CD4-positive, CD25-positive, alpha-beta regulatory T cell (primary cell): Measurements from ENCODE around the gene NANP. TPM values are rescaled to one million over a fixed set of nuclear protein-coding genes. Genes with fewer than 3 reads are reported as not detected.

Source experiments
- ATAC-seq, 2 donors: fragments of 150-1000 bp; cut with Tn5 transposase; one replicate each; pipeline ENCODE4 v1.10.0; 2021; ENCODE audit warnings: low read depth in 2 of 2, moderate number of reproducible peaks in 2 of 2, moderate library complexity in 1 of 2
- DNase-seq, 3 donors: peaks; one replicate each; pipeline versions ENCODE4 v3.0.0 to v3.0.0-alpha.2; 2012 to 2022; ENCODE audit warnings: mixed read lengths in 1 of 3
- H3K27ac ChIP-seq: one replicate; pipeline ENCODE4 v1.7.0; 2013; ENCODE audit warnings: mild to moderate bottlenecking, low read length; ENCODE audit not compliant: insufficient read depth, poor library complexity, severe bottlenecking
- H3K27me3 ChIP-seq: one replicate; pipeline ENCODE4 v1.7.0; 2013; ENCODE audit warnings: low read length; ENCODE audit not compliant: control insufficient read depth, insufficient read depth
- H3K36me3 ChIP-seq: one replicate; pipeline ENCODE4 v1.7.0; 2013; ENCODE audit warnings: mild to moderate bottlenecking, low read length, moderate library complexity; ENCODE audit not compliant: control insufficient read depth, insufficient read depth
- H3K4me1 ChIP-seq: 2 replicates; pipeline ENCODE4 v1.7.0; 2013; ENCODE audit warnings: mild to moderate bottlenecking, low read length; ENCODE audit not compliant: insufficient read depth, control insufficient read depth, poor library complexity, severe bottlenecking
- H3K4me3 ChIP-seq: one replicate; pipeline ENCODE4 v1.7.0; 2013; ENCODE audit warnings: low read depth, mild to moderate bottlenecking, low read length, moderate library complexity
- H3K9me3 ChIP-seq, 2 experiments: 1 replicate in 1 of 2; 2 replicates in 1 of 2; pipeline ENCODE4 v1.7.0; 2013; ENCODE audit warnings: low read length in 2 of 2, mild to moderate bottlenecking in 1 of 2, moderate library complexity in 1 of 2; ENCODE audit not compliant: control insufficient read depth in 2 of 2
- H3K27ac Mint-ChIP-seq, 3 donors: one replicate each; pipeline ENCODE4 v1.8.0; 2020 to 2022; ENCODE audit warnings: mild to moderate bottlenecking in 3 of 3, mixed read lengths in 3 of 3, moderate library complexity in 2 of 3
- H3K27me3 Mint-ChIP-seq: one replicate; pipeline ENCODE4 v1.8.0; 2022; ENCODE audit warnings: mild to moderate bottlenecking, mixed read lengths
- H3K36me3 Mint-ChIP-seq: one replicate; pipeline ENCODE4 v1.8.0; 2020; ENCODE audit warnings: mixed read lengths
- H3K4me1 Mint-ChIP-seq, 4 donors: one replicate each; pipeline ENCODE4 v1.8.0; 2020 to 2022; ENCODE audit warnings: mixed read lengths in 4 of 4, mild to moderate bottlenecking in 1 of 4
- H3K4me3 Mint-ChIP-seq, 4 donors: one replicate each; pipeline ENCODE4 v1.8.0; 2020 to 2022; ENCODE audit warnings: mild to moderate bottlenecking in 4 of 4, mixed read lengths in 4 of 4, moderate library complexity in 3 of 4
- H3K9me3 Mint-ChIP-seq, 7 donors: one replicate each; pipeline ENCODE4 v1.8.0; 2020 to 2022; ENCODE audit warnings: mixed read lengths in 7 of 7, mild to moderate bottlenecking in 3 of 7, moderate library complexity in 2 of 7
- polyA plus RNA-seq, 4 donors: library from polyadenylated mRNA; unstranded; fragments of 300-500 nt; fragmentation: Illumina TruSeq; gene quantifications; one replicate each; pipeline ENCODE4 v1.2.3, GENCODE V29; 2021
- total RNA-seq: library from RNA; stranded (reverse); gene quantifications from one replicate; pipeline ENCODE4 v1.2.3, GENCODE V29; 2022

The NANP gene
- total and polyA plus RNA-seq, 5 donors from 2014 or later: 0.66 to 1.1 (median 1.1) TPM

DNA sequence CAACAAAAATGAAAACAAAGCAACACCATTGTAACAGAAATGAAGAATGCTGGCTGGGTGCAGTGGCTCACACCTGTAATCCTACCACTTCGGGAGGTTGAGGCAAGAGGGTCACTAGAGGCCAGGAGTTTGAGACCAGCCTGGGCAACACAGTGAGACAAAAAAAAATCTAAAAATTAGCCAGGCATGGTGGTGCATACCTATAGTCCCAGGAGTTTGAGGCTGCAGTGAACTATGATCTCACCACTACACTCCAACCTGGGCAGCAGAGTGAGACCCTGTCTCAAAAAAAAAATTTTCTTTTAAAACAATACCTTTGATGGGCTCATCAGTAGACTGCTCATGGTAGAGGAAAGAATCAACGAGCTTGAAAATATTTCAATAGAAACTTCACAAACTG, 57.0 kb downstream of the NANP start:
- Mint-ChIP-seq H3K27me3 (peaks cover 8% of the 10 kb centered on the region), H3K27ac (no peak overlapping the region), H3K4me3 (no peak overlapping the region), H3K36me3 (peaks cover 3% of the 10 kb centered on the region), H3K9me3 (peaks cover 0 to 6% (median 2%) of the 10 kb centered on the region in 7 donors), H3K4me1 (peaks cover 0 to 6% (median 1%) of the 10 kb centered on the region in 4 donors)
- Histone ChIP-seq H3K4me3 (no peak overlapping the region), H3K4me1 (no peaks in the 10 kb centered on the region), H3K27me3 (no peaks in the 10 kb centered on the region), H3K36me3 (no peaks in the 10 kb centered on the region), H3K9me3 (no peaks in the 10 kb centered on the region), H3K27ac (no peak overlapping the region)
- no peak for ATAC-seq
- no peak for DNase-seq

GRCh38 chr20:25565578-25566157, 58.1 kb downstream of the NANP start:
- H3K4me3 ChIP-seq: no peak overlapping the region
- Mint-ChIP-seq H3K4me1 (peaks cover 0 to 6% (median 1%) of the 10 kb centered on the region in 4 donors), H3K27ac (no peak overlapping the region), H3K4me3 (no peak overlapping the region), H3K9me3 (peaks cover 0 to 6% (median 2%) of the 10 kb centered on the region in 7 donors), H3K27me3 (peaks cover 8% of the 10 kb centered on the region), H3K36me3 (peaks cover 3% of the 10 kb centered on the region)
- H3K4me1 ChIP-seq: no peaks in the 10 kb centered on the region
- no peak overlapping the region for H3K27ac ChIP-seq
- ATAC-seq (no peak), DNase-seq (no peak)
- no peaks in the 10 kb centered on the region for H3K36me3 ChIP-seq
- no peaks in the 10 kb centered on the region for H3K27me3 ChIP-seq
- H3K9me3 ChIP-seq: no peaks in the 10 kb centered on the region

DNA sequence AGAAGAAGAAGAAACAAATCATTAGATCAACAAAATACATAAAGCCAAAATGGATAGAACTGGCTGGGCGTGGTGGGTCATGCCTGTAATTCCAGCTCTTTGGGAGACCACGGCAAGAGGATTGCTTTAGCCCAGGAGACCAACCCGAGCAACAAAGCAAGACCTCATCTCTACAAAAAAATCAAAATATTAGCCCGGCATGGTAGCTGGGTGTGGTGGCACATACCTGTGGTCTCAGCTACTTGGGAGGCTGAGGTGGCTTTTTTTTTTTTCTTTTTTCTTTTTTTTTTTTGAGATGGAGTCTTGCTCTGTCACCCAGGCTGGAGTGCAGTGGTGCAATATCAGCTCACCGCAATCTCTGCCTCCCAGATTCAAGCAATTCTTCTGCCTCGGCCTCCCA, 59.9 kb downstream of the NANP start:
- Mint-ChIP-seq H3K36me3 (peaks cover 3% of the 10 kb centered on the region), H3K9me3 (peaks cover 0 to 6% (median 0%) of the 10 kb centered on the region in 7 donors), H3K27ac (no peak overlapping the region), H3K4me1 (peaks cover 0 to 2% (median under 1%) of the 10 kb centered on the region in 4 donors), H3K4me3 (no peak overlapping the region), H3K27me3 (peaks cover 8% of the 10 kb centered on the region)
- Histone ChIP-seq H3K27me3 (no peaks in the 10 kb centered on the region), H3K27ac (no peak overlapping the region), H3K4me1 (no peaks in the 10 kb centered on the region), H3K36me3 (no peaks in the 10 kb centered on the region), H3K4me3 (no peak overlapping the region), H3K9me3 (no peaks in the 10 kb centered on the region)
- no peak for DNase-seq
- no peak for ATAC-seq

- Histone ChIP-seq H3K27ac (no peak overlapping the region), H3K4me3 (no peak overlapping the region), H3K27me3 (no peaks in the 10 kb centered on the region), H3K9me3 (no peaks in the 10 kb centered on the region), H3K4me1 (no peaks in the 10 kb centered on the region), H3K36me3 (no peaks in the 10 kb centered on the region)
- Mint-ChIP-seq H3K4me3 (no peak overlapping the region), H3K27ac (no peak overlapping the region), H3K9me3 (peaks cover 0 to 6% (median 0%) of the 10 kb centered on the region in 7 donors), H3K27me3 (peaks cover 8% of the 10 kb centered on the region), H3K36me3 (peaks cover 3% of the 10 kb centered on the region), H3K4me1 (peaks cover 0 to 2% (median under 1%) of the 10 kb centered on the region in 4 donors)
- no peak for DNase-seq
- no peak for ATAC-seq
Observed at GRCh38 chr20:25563362-25563761, 60.5 kb downstream of the NANP start.

Other genes with a start within 250 kb of the NANP start
- gene ABHD12, start 233.2 kb downstream of the NANP start, total RNA-seq: 27.9 TPM
- 10 to 100 TPM; 26.8 to 44.1 (median 28.6) TPM for gene ABHD12, start 233.2 kb downstream of the NANP start, polyA plus RNA-seq
- 0.76 TPM for gene GINS1, start 216.3 kb downstream of the NANP start, total RNA-seq
- gene GINS1, start 216.3 kb downstream of the NANP start, polyA plus RNA-seq: 1 to 10 TPM in 3 of 4 donors, under 1 TPM in 1; 0.54 to 1.8 (median 1.3) TPM
- gene NINL, start 38.5 kb downstream of the NANP start, total RNA-seq: 0.39 TPM
- gene NINL, start 38.5 kb downstream of the NANP start, polyA plus RNA-seq: under 1 TPM in 1 of 4 donors, not detected in 3; 0.42 TPM
- 18.1 TPM for gene ZNF337, start 72.8 kb upstream of the NANP start, total RNA-seq
- gene ZNF337, start 72.8 kb upstream of the NANP start, polyA plus RNA-seq: 10 to 100 TPM in 3 of 4 donors, 1 to 10 TPM in 1; 7.1 to 15.9 (median 11.0) TPM